ENCODE data around the gene GGCT. TPM values are rescaled to one million over a fixed set of nuclear protein-coding genes. Genes with fewer than 3 reads are reported as not detected.

Gene GGCT, protein sequence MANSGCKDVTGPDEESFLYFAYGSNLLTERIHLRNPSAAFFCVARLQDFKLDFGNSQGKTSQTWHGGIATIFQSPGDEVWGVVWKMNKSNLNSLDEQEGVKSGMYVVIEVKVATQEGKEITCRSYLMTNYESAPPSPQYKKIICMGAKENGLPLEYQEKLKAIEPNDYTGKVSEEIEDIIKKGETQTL
- 19.9 TPM for total RNA-seq (2013)
- polyA plus RNA-seq, result 10 to 100 TPM in 2 of 3 donors, 1 to 10 TPM in 1; 7.6 to 18.1 (median 10.7) TPM
- 3.2 and 7.7 TPM in 2 replicates for polyA minus RNA-seq
- 1.2 to 5.5 (median 4.3) reads per million in 11 experiments for total RNA-seq

- H3K4me1 Mint-ChIP-seq, result peaks cover 30% of the 10 kb centered on the region
- Histone ChIP-seq H3K27ac (ENCODE audit: low read depth in 1 of 2, low read length in 2 of 2) (peak within 1 kb of the TSS; percentile 67 to 87), H3K79me2 (ENCODE audit: insufficient read depth, low read length) (peaks cover 50% of the 10 kb centered on the region), H2AFZ (ENCODE audit: insufficient read depth, low read depth, low read length, poor library complexity, severe bottlenecking) (peak within 1 kb of the TSS; percentile 97), H3K4me3 (replicated peaks in 1 of 3; ENCODE audit: low read depth in 2 of 3, low read length in 3 of 3) (peak within 1 kb of the TSS; percentile 84 to 99 (median 89)), H3K4me1 (ENCODE audit: control insufficient read depth in 1 of 2, insufficient read depth in 2 of 2, low read length in 2 of 2) (peaks cover 24 to 29% of the 10 kb centered on the region in 2 donors), H3K36me3 (replicated peaks in 1 of 2; ENCODE audit: control insufficient read depth in 1 of 2, insufficient read depth in 2 of 2, low read length in 2 of 2) (no peaks in the 10 kb centered on the region), H3K27me3 (ENCODE audit: control insufficient read depth in 2 of 2, insufficient read depth in 2 of 2, low read length in 2 of 2) (no peaks in the 10 kb centered on the region), H3K4me2 (replicated peaks; ENCODE audit: extremely low read depth, low read length, poor library complexity, severe bottlenecking) (peak within 1 kb of the TSS; percentile 99), H3K9ac (ENCODE audit: insufficient read depth, low read length, poor library complexity, severe bottlenecking) (peak within 1 kb of the TSS; percentile 83), H3K9me3 (replicated peaks in 1 of 2; ENCODE audit: control insufficient read depth in 1 of 2, insufficient read depth in 1 of 2, low read length in 2 of 2) (peaks cover 0 to 4% of the 10 kb centered on the region in 2 donors), H4K20me1 (ENCODE audit: insufficient read depth, low read length) (peaks cover 4% of the 10 kb centered on the region)
- peak; percentile 97 to 99 (median 97) for DNase-seq
- peak within 1 kb of the TSS; percentile 78 to 94 (median 90) for H3K27ac Mint-ChIP-seq
- peaks cover 0 to 10% (median 7%) of the 10 kb centered on the region in 7 donors for H3K9me3 Mint-ChIP-seq
- peaks cover 0 to 1% (median 0%) of the 10 kb centered on the region in 3 donors for H3K27me3 Mint-ChIP-seq (ENCODE audit: low read depth in 3 of 3)
- WGBS (ENCODE audit: insufficient coverage), result under 1% methylated on average over 60 of the region's 64 CpGs
- H3K36me3 Mint-ChIP-seq, result peaks cover 5 to 15% of the 10 kb centered on the region in 2 donors
- TF ChIP-seq CTCF (IDR thresholded peaks at IDR 0.05), result no peak
- H3K4me3 Mint-ChIP-seq, result peak within 1 kb of the TSS; percentile 91 to 95
- intact Hi-C loops (cut with micrococcal nuclease), result loop anchor here in 1 of 2 donors (2.0 kb wide), 1 partner anchor 90 kb away; the partner anchor contains the start of gene GARS1
Observed at GRCh38 chr7:30504301-30505173, at the start of gene GGCT. TSS of gene GGCT (minus strand) at chr7:30504829. CDS start at chr7:30504709, 120 bp downstream.

DNA sequence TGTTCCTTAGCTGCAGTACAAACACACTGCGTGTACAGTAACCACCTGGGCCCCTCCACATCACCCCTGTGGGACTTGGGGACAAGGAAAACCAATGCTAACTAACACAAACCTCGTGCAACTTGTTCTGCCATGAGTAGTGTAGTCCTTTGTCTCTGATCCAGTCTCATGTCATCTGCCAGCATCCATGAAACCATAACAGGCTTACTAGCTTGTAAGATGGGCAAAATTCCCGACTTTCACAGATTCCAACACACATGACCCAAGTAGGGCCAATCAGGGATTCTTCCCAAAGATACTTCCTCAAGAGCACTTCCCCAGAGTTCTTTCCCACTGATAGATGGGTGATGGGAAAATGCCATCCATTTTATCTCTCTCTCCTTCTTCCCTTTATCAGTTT lies 48.9 kb upstream of the GGCT start:
- Histone ChIP-seq H3K79me2 (ENCODE audit: insufficient read depth, low read length) (no peaks in the 10 kb centered on the region), H3K36me3 (replicated peaks in 1 of 2; ENCODE audit: control insufficient read depth in 1 of 2, insufficient read depth in 2 of 2, low read length in 2 of 2) (peaks cover 32 to 53% of the 10 kb centered on the region in 2 donors), H2AFZ (ENCODE audit: insufficient read depth, low read depth, low read length, poor library complexity, severe bottlenecking) (no peak overlapping the region), H3K4me2 (replicated peaks; ENCODE audit: extremely low read depth, low read length, poor library complexity, severe bottlenecking) (no peak overlapping the region), H3K27ac (ENCODE audit: low read depth in 1 of 2, low read length in 2 of 2) (no peak overlapping the region), H3K4me3 (replicated peaks in 1 of 3; ENCODE audit: low read depth in 2 of 3, low read length in 3 of 3) (no peak overlapping the region), H3K9ac (ENCODE audit: insufficient read depth, low read length, poor library complexity, severe bottlenecking) (no peak overlapping the region), H3K9me3 (replicated peaks in 1 of 2; ENCODE audit: control insufficient read depth in 1 of 2, insufficient read depth in 1 of 2, low read length in 2 of 2) (no peaks in the 10 kb centered on the region), H3K4me1 (ENCODE audit: control insufficient read depth in 1 of 2, insufficient read depth in 2 of 2, low read length in 2 of 2) (peaks cover 16 to 21% of the 10 kb centered on the region in 2 donors), H4K20me1 (ENCODE audit: insufficient read depth, low read length) (peaks cover 5% of the 10 kb centered on the region), H3K27me3 (ENCODE audit: control insufficient read depth in 2 of 2, insufficient read depth in 2 of 2, low read length in 2 of 2) (no peaks in the 10 kb centered on the region)
- no peak for TF ChIP-seq CTCF (IDR thresholded peaks at IDR 0.05)
- peaks cover 0 to 3% (median 1%) of the 10 kb centered on the region in 3 donors for H3K27me3 Mint-ChIP-seq (ENCODE audit: low read depth in 3 of 3)
- H3K36me3 Mint-ChIP-seq, result peaks cover 26 to 33% of the 10 kb centered on the region in 2 donors
- intact Hi-C loops (cut with micrococcal nuclease), result no loop called here
- no peaks in the 10 kb centered on the region for H3K9me3 Mint-ChIP-seq
- WGBS (ENCODE audit: insufficient coverage), result 100% methylated on average over 1 of the region's 3 CpGs
- H3K4me1 Mint-ChIP-seq, result peaks cover 22% of the 10 kb centered on the region
- no peak for DNase-seq
- H3K4me3 Mint-ChIP-seq, result no peak overlapping the region
- peak overlapping the region in 1 of 7 donors; percentile 64 for H3K27ac Mint-ChIP-seq

Data from CD14-positive monocyte (primary cell).